GM13977 (cell line): ENCODE results near the gene ADAMTS17.

ENCODE experiments used
- DNase-seq: peaks from one replicate; pipeline ENCODE4 v3.0.0; 2012; ENCODE audit warnings: low spot score
- in situ Hi-C: fragments of 300-500 bp; cut with MboI; formaldehyde crosslinking; loops from one replicate; pipeline ENCODE4 v1.12.0; 2022; ENCODE audit warnings: low sequenced_read_pairs, low pct_unique_long_range_greater_than_20kb, mixed read lengths, inconsistent platforms; ENCODE audit not compliant: unreplicated experiment
- TF ChIP-seq, protein P1 (sequence below): IDR thresholded peaks from 2 replicates; pipeline ENCODE4 v1.5.1; 2012; ENCODE audit warnings: mild to moderate bottlenecking, control low read depth; ENCODE audit not compliant: insufficient read depth; ENCODE audit errors: extremely low read depth, missing control alignments

Gene ADAMTS17

DNA sequence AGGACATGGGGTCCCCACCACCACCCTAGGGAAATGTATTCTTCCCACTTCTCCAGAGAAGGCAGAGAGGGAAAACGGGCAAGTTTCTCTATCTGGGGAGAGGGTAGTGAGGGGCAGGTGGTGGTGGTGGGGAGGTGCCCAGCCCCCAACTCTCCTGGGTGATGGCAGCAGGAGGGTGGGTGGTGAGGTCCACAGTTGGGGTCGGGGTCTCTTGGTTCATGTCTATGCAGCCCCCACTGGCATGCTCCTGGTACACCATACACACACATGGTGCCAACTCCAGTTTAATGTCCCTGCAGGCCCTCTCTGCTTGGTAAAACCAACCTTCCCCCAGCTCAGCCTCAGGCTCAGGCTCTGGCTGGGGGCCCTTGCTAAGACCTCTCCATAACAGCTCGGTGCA lies 354.1 kb downstream of the ADAMTS17 start:
- in situ Hi-C loops = no loop called here
- no peak for DNase-seq
- TF ChIP-seq, protein P1, sequence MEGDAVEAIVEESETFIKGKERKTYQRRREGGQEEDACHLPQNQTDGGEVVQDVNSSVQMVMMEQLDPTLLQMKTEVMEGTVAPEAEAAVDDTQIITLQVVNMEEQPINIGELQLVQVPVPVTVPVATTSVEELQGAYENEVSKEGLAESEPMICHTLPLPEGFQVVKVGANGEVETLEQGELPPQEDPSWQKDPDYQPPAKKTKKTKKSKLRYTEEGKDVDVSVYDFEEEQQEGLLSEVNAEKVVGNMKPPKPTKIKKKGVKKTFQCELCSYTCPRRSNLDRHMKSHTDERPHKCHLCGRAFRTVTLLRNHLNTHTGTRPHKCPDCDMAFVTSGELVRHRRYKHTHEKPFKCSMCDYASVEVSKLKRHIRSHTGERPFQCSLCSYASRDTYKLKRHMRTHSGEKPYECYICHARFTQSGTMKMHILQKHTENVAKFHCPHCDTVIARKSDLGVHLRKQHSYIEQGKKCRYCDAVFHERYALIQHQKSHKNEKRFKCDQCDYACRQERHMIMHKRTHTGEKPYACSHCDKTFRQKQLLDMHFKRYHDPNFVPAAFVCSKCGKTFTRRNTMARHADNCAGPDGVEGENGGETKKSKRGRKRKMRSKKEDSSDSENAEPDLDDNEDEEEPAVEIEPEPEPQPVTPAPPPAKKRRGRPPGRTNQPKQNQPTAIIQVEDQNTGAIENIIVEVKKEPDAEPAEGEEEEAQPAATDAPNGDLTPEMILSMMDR = no peak

DNA sequence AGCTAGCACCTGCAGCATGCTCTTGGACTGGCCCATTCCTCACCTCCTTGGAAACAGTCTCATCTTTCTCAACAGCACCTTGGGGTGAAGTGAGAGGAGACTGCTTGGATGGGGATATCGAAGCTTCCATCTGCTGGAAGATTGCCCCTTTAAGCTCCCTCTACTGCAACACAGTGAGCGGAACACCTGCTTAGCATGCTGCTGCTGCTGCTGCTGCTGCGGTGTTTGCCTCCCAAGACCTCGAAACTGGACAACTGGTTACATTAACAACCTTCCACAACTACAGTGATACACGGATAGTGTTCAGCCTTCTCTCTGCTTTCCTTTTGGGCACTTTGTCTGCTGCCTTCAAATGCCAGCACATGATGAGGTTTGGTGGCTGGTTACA lies 354.7 kb downstream of the ADAMTS17 start:
- TF ChIP-seq, protein P1 = no peak
- DNase-seq = no peak
- in situ Hi-C loops = no loop called here

DNA sequence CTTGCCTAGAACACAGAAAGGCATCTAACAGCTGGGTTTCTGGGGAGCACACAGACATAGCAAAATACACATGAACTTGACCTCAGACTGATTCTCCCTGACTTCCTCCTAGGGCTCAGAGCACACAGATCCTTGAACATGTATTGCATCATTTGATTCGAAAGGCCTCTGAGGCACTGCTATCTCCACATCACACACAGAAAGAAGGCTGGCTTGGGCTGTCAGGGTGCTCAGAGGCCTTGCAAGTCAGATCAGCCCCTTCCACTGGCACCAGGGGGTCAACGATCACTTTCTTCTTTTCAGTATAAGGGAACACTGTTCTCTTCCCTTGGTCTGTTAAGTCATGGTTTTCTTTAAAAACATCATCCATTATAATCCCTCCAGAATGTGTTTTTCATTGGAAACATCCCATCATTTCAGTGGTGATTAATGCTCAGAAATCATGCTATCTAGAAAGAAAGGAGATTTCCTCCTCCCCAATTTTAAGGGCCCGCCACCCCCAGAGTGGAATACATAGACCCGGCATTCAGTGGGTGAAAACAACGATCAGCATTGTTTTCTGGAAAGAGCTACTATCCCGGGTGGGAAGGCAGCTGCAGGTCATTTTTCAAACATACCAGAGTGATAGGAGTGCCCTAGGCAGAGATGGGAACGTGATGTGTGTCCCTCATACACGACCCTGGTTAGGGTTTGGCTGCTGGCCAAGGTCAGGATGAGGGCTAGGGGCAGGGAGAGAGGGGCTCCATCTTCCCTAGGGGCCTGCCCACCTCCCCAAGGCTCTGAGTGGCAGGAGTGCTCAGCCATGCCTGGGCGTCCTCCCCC lies 355.3 kb downstream of the ADAMTS17 start:
- no peak for DNase-seq
- TF ChIP-seq, protein P1 = no peak
- in situ Hi-C loops = no loop called here

DNA sequence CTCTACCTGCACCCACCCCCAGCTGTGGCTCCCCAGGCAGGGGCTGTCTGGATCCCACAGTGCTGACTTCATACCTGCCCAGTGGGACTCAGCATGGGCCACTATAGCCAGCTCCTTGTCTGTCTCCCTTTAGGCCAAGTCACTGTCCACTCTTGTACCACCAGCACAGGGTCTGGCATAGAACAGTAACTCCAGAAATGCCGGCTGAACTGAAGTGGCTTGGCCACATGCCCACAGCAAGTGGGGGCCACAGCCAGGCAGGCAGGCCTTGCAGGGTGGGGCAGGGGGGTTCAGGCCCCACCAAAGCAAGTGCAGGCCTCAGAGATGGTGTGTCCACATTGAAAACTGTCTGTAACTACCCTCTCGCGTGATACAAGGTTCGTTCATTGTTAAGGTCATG lies 355.9 kb downstream of the ADAMTS17 start:
- no peak for DNase-seq
- TF ChIP-seq, protein P1 = no peak
- in situ Hi-C loops = no loop called here

DNA sequence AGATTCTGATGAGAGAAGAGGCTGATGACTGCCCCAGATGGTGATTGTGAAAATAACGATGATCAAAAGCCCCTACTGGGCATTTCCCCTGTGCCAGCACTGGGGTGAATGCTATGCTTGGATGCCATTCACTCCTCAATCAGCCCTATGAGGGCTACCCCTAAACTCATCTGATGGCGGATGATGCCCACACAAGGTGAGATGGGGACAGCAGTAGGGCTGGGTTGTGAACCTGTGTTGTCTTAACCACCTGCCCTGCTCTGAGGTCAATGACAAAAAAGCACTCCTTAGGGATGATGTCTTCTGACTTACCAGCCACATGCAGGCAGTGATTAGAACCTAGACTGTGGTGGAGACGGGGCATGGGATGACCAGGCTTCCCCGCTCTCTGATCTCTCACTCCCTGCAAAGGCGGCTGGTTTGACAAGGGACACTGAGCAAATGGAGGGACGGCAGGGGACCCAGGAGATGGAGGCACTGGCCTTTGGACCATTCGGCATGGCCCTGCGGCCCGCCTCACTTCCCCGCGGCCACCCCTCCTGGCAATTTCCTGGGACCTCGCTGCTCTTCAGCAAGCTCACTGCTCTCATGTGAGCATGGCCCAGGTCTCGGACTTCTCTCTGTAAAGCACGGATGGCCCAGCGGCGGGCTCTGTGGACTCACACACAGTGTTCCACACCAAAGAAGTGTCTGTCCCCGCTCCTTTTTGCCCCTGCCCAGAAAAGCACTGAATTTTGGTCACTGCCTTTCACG lies 357.1 kb downstream of the ADAMTS17 start:
- DNase-seq = no peak
- TF ChIP-seq, protein P1 = no peak
- in situ Hi-C loops = no loop called here

DNA sequence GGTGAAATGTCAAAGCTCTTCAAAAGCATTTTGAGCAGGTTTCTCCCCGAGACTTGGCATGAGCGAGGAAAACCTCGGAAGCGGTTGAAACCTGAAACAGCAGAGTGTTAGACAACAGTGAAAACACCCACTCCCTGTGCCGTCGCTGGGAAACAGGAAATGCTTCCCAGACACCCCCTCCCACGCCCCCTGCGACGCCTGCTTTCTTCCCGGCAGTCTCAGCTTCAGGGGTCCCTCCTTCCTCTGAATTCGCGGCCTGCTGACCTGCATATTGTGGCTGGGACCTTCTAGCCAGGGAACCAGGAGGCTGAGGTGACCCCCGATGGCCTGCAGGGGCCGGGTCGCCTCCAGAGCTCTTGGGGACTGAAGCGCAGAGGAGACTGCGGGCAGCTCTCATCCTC lies 357.9 kb downstream of the ADAMTS17 start:
- no peak for DNase-seq
- TF ChIP-seq, protein P1 = no peak
- in situ Hi-C loops = no loop called here
